GM20000 (cell line): ENCODE data around the gene QRICH1.
A peak's percentile ranks its signal among the peaks of the same experiment; 100 is the strongest.

Experiments
- DNase-seq: peaks from one replicate; pipeline ENCODE4 v3.0.0; 2012; ENCODE audit warnings: low spot score
- TF ChIP-seq, protein P1 (sequence below): IDR thresholded peaks from 2 replicates; pipeline ENCODE4 v1.5.1; 2012; ENCODE audit warnings: mild to moderate bottlenecking, control low read depth; ENCODE audit errors: extremely low read depth, missing control alignments

Gene QRICH1

DNA sequence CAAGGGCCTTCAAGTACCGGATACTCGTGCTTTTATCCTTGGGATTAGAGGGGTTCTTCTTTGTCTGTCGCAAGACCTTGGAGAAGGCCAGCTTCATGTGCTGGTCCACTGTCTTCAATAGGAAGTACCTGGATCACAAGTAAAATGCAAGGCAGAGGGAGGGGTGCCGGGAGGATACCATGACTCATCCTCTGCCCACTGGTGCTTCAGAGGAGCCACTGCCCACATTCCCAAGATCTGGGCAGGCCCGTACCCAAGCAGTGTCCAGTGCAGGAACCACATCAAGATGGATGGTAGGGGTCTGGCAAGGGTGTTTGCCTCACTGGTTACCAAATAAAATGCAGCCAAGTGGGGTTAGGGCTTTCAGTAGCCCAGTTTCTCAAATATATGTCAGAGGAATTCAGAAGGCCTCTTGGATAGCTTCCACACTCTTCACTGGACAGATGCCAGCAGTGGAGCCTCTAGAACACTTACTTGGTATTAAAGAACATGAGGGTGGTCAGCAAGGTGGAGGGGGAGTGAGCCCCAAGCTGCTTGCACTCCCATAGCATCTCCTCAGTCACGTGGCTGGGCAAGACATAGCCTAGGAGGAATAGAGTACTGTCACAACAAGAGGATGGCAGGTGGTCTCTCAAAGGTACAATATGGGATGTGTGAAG is 61.1 kb downstream of the QRICH1 start:
- TF ChIP-seq, protein P1, sequence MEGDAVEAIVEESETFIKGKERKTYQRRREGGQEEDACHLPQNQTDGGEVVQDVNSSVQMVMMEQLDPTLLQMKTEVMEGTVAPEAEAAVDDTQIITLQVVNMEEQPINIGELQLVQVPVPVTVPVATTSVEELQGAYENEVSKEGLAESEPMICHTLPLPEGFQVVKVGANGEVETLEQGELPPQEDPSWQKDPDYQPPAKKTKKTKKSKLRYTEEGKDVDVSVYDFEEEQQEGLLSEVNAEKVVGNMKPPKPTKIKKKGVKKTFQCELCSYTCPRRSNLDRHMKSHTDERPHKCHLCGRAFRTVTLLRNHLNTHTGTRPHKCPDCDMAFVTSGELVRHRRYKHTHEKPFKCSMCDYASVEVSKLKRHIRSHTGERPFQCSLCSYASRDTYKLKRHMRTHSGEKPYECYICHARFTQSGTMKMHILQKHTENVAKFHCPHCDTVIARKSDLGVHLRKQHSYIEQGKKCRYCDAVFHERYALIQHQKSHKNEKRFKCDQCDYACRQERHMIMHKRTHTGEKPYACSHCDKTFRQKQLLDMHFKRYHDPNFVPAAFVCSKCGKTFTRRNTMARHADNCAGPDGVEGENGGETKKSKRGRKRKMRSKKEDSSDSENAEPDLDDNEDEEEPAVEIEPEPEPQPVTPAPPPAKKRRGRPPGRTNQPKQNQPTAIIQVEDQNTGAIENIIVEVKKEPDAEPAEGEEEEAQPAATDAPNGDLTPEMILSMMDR: no peak
- no peak for DNase-seq

DNA sequence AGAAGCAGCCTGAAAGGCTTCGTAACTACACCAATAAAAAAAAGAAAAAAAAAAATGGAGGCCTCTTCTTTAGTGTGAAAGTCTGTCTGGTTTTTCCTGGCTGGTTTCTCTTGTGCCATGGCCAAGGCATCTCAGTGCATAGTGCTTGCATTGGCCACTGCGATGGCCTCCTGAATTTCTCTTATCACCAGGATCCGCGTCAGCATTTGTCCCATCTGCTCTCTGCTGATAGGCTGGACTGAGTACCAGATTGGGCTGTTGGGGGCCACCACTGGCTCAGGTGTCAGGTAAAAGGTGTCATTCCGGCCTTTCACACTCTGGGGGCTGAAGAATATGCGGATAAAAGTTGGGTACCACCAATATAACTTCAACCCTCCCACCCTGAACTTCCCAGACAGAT is 63.5 kb downstream of the QRICH1 start:
- DNase-seq: no peak
- TF ChIP-seq, protein P1: no peak

DNA sequence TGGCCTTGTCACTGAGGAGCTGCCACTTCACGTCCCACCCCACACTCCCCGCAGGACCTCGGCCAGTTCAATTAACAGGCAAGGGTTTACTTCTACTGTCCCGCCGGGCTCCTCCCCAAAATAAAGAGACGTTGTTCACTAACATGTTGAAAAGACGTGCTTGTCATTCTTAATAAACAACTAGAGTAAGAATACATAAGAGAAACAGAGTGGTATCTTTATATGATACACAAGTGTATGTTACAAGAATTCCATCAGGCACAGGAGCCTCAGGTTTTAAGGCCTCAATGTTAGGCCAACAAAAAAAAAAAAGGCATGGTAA is 64.3 kb downstream of the QRICH1 start:
- TF ChIP-seq, protein P1: no peak
- DNase-seq: no peak

DNA sequence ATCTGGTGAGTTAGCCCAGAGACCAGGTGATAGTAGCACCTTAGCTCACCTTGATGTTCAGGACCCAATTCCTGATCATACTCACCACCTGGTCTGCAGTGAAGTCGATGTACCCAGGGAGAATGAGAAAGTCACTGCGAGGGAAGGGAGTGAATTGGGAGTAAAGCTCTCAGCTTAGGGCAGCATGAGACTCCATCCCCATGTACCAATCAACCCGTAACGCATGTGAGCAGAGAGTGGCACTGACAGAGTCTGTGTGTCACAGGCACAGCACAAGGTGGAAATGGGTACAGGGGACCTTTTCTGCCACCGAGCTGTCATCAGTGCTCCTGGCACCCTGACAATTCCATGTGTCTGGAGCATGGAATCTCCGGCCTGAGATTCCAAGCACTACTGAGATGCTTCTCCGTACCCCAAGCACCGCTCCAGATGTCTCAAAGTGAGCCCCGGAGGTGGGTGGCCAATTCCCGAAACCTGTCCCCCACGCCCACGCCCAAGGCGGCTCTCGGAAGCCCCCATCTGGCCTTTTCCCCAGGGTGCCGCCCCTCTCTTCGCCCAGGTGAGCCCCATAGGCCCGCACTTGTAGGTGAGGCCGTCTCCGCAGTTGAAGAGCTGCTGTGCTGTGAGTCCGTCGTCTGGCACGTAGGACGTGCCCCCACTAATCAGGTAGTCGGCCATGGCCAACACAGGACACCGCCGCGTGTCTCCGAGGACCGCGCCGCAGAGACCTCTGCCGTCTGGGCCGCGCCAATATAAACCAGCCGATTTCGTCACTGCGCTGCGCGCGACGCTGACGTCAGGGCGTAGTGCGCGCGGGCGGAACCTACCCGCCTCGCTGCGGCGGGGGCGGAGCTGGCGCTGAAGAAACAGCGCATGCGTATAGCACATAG is 65.0 kb downstream of the QRICH1 start, which contains the start of gene IMPDH2:
Gene IMPDH2, minus strand, starts transcription at position 726 of the 890 bp plus-strand sequence. Its CDS starts 48 bp downstream, at position 678.
- DNase-seq: peak; percentile 89
- TF ChIP-seq, protein P1: no peak

DNA sequence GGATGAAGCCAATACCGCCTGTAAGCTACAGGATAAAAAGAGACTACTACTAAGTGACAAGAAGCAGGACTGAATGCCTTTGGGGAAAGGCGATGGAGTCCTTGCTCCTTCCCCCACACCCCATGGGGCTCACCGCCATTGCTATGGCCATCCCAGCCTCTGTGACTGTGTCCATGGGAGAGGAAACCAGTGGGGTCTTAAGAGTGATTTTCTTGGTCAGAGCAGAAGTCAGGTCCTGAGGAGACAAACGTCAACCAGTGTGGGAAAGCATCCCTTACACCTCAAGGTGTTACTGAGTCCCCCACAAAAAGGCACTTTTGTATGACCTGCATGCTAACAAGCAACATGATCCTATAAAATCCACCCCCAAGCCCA is 65.6 kb downstream of the QRICH1 start:
- TF ChIP-seq, protein P1: no peak
- DNase-seq: no peak

DNA sequence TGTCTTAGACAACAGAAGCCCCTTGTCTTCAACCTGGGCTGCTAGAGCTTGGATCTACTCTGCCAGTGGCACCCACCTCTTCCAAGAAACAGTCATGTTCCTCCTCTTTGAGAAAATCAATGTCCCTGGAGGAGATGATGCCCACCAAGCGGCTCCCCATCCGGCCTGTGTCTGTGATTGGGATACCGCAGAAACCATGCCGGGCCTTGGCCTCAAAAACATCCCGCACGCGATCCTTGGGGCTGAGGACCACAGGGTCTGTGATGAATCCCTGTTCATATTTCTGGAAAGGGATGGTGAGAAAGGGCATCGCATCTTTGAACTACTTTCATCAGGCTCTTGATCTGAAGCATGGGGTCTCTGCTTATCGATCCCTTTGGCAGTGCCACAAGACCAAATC is 66.2 kb downstream of the QRICH1 start:
- no peak for DNase-seq

DNA sequence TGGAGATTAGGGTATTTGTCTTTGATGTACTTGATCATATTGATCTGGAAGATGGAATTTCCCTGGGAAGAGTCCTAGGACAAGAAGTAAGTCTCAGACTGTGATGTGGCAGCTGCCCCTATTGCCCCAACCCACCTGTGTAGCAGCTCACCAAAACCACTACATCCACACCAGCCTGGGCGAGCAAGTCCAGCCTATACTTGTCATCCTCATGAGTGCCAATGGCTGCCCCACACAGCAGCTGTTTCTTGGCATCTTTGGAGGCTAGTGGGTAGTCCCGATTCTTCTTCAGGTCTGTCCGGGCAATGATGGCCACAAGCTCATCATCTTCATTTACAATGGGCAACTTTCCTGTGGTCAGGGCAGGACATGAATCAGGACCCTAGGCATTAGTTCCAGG is 67.3 kb downstream of the QRICH1 start:
- no peak for DNase-seq

More for the DNA sequence above, 66.2 kb downstream of the QRICH1 start:
- TF ChIP-seq, protein P1: no peak

More for the DNA sequence above, 67.3 kb downstream of the QRICH1 start:
- TF ChIP-seq, protein P1: no peak
